Activated effector memory CD4-positive, alpha-beta T cell treated with Interleukin-2 at 50 U/mL for 16 hours (primary cell): ENCODE data around the gene TFB1M.
"Not testable (repeated sequence)": the region's sequence is repeated elsewhere in the genome, so short reads cannot be mapped to it uniquely, and the experiment has no call there.

Experiments
- DNase-seq: peaks from one replicate; pipeline ENCODE4 v3.0.0-alpha.2; 2020

TFB1M gene

DNA sequence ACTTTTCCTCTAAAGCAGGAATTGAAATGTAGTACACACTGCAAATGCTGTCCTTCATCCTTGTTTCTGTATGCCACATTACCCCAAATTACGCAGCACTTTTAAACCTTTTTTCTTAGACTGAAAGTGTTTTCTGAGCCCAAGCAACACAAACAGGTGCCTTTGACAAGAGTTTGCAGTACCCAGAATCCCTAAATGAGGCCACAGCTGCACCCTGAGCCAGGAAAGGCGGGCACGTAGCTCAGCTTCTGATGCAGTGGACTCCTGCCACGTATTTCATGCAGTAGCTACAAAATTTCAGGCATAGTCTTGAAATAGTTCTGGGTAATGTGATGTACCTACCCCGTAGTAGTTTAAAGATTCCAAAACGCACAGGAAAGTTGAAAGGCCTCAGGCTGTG, 81.4 kb downstream of the TFB1M start:
- DNase-seq = no peak

GRCh38 chr6:155230975-155231374, 83.3 kb downstream of the TFB1M start:
- not testable (repeated sequence) for DNase-seq

DNA sequence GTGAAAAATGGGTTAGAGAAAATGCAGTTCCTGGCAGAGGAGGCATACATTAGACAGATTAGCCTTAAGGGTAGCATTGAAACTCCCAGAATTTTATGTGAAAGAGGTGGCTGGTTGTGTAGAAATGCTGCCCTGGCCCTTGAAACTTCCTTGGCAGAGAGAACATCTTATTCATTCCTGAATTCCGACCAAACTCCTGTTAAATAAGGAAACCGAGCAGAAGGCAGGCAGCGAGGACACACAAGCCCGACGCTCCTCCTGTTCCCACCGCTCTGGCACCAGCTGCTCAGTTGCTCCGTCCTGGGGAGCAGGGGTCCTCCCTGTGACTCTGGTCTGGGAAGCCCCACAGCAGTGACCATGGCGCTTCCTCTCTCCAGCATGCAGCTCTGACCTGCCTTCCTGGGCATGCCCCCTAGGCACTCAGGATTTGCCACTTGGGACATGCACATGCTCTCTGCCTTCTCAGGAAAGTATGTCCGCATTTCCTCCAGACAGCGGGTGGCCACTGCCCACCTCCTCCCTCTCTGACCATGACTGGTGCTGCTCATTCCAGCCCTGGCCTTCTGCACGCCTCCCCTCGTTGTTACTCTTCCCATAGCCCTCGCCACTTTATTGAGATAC, 85.6 kb downstream of the TFB1M start:
- DNase-seq = no peak

DNA sequence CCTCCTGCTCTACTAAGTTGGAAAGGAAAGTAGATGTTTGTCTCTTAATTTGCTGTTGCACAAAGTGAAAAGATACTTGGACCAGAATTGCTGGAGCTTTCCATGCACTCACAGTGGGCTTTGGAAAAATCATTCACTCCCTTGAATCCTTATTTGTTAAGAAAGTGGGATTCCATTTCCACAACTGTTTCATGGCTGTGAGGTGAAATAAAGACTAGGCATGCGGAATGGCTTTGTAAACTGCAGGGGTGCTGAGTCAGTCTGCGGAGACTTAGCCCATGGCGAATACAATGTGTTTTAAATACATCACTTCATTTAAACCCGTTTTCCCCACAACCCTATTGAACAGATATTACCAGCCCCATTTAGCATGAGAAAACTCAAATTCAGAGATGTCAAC, 87.2 kb downstream of the TFB1M start:
- no peak for DNase-seq

- no peak for DNase-seq
Observed at GRCh38 chr6:155224618-155225017, 89.7 kb downstream of the TFB1M start.

GRCh38 chr6:155223646-155224451, 90.4 kb downstream of the TFB1M start:
- peak; percentile 12 for DNase-seq

DNA sequence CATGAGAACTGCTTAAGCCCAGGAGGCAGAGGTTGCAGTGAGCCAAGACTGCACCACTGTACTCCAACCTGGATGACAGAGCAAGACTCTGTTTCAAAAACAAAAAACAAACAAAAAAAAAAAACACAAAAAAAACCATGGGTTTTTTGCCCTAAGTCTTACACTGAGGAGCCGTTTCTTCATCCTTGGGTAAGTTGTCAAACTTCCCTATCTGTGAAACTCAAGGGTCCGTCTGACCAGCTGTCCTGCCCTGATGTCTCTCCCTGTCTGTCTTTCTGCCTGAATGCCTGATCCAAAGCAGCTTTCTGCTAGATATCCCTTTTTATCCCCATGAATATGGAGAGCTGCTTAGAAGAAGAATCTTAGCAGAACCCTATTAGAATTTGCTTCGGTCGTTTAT, 91.8 kb downstream of the TFB1M start:
- no peak for DNase-seq

GRCh38 chr6:155221086-155221485, 93.2 kb downstream of the TFB1M start:
- DNase-seq = no peak

DNA sequence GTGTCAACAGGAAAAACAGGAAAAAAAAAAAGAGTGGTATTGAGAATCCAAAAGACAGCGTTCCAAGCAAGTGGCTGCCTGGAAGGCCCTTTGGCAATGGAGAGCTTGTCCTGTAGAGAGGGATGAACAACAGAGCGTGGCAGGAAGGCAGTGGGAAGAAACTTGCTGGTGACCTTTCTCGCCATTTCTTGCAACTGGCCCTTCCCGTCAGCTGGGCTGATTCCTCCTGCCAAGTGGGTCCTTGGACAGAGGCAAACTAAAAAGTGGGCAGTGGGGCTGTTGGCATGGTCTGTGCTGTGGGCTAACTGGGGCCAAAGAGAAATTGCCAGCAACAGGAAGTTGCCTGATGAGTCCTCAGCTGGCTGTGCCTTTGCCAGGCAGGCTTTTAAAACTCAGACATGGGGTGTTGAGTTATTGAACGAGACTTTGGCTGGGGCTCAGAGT, 94.4 kb downstream of the TFB1M start:
- no peak for DNase-seq

- DNase-seq = no peak
Observed at GRCh38 chr6:155219299-155219698, 95.0 kb downstream of the TFB1M start.

DNA sequence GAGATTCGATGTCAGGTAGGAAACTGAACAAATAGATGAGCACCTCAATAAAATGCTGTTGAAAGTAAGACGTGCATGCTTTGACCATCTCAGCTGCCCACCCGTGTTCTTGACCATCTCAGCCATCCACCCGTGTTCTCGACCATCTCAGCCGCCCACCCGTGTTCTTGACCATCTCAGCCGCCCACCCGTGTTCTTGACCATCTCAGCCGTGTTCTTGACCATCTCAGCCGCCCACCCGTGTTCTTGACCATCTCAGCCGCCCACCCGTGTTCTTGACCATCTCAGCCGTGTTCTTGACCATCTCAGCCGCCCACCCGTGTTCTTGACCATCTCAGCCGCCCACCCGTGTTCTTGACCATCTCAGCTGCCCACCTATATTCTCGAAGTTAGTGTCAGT, 95.6 kb downstream of the TFB1M start:
- not testable (repeated sequence) for DNase-seq

DNA sequence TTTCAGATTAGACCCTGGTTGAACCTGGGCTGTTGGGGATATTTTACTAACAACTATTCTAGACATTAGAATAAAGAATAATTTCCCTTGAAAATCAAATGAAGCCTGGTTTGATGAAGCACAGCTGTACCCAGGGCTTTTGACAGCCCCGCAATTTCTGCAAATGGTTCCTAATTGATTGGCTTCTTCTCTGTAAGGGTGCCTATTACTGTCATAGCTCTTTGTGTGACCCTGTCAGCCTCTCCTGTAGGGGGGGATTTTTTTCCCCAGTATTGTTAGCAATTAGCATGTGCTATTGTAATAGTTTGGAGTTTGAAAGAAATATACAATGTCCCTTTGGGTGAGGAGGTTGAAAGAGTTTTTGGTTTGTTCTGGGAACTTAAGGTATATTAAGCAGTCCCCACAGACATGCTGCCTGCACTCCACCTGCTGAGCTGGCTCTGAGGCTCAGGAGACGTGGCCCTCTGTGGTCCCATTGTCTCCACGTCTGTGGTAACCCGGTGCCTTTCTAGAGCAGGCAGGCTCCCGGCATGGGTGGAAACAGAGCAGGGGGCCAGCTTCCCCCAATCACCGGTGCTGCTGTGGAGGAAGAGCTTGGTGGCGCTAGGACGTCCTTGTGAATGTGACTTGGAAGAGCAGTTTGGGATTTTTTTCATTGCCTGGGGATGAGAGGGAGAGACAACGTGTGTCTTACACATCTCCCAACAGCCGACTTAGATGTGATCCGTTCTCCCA, 97.8 kb downstream of the TFB1M start:
- DNase-seq = no peak

DNA sequence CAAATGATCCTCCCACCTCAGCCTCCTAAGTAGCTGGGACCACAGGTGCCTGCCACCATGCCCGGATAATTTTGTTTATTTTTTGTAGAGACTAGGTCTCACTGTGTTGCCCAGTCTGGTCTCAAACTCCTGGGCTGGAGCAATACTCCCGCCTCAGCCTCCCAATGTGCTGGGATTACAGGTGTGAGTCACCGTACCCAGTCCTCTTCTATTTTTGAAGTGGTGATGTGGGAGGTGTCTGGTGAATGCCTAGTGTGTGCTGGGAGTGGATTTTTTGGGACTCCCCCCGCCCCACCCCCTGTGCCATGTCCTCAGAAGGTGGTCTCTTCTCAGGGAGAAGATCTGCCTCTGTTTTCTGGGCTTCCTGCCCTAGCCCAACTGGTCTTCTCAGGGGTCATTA, 98.4 kb downstream of the TFB1M start:
- DNase-seq = no peak

GRCh38 chr6:155213611-155214372, 100.5 kb downstream of the TFB1M start:
- no peak for DNase-seq

DNA sequence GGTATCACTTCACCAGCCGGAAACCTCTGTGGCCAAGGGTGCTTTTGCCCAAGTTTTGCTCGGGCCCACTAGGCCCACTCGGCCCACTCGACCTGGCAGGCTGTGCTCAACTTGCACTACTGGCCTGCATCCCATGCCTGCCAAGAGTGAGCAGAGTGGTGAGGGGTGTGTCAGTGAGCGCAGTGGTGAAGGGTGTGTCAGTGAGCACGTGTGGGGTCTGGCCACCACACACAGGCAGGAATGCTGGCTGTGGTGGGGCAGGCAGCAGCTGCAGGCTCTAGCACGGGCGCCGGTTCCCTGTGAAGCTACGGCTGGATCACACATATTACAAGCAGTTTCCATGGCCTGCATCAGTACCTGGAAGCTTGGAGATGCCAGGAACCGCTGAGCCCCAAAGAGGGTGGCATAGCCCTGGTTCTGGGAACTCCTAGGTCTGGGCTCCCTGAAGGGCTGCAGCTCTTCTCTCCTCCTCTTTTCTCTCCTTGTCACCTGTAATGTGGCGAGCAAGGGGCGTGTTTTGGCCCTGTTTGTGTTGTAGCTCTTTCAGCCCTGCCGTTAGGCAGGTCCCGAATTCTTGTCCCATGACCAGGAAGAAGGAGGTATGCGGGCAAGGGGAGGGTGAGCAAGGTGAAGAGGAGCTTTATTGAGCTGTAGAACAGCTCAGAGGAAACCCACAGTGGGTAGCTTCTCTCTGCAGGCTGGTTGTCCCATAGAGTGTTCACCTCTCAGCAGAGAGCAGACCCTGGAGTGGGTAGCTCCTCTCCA, 101.5 kb downstream of the TFB1M start:
- no peak for DNase-seq

- no peak for DNase-seq
Observed at GRCh38 chr6:155212106-155212505, 102.2 kb downstream of the TFB1M start.

DNA sequence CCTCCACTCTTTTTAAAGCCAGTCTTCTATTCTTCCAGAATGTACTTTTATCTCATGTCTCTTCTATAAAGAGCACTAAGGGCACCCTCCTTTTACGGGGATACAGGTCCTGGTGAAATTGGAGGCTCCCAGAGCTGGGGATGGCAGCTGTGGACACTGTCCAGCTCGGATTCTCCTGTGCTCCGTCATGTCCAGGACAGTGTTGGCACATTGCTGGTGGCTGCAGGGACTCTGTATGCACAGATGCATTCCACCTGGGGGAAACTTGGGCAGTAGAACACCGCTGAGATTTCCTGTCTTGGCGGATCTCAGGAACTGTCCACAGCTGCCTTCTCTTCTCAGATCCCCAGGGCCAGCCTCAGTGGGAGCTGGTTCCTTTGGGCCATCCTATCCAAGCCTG, 107.1 kb downstream of the TFB1M start:
- no peak for DNase-seq
